Measurements from ENCODE around the gene FAM227B. TPM values are rescaled to one million over a fixed set of nuclear protein-coding genes. Genes with fewer than 3 reads are reported as not detected.

Gene FAM227B
- total and polyA plus RNA-seq, 7 donors: 2.7 to 11.9 (median 6.9) TPM

DNA sequence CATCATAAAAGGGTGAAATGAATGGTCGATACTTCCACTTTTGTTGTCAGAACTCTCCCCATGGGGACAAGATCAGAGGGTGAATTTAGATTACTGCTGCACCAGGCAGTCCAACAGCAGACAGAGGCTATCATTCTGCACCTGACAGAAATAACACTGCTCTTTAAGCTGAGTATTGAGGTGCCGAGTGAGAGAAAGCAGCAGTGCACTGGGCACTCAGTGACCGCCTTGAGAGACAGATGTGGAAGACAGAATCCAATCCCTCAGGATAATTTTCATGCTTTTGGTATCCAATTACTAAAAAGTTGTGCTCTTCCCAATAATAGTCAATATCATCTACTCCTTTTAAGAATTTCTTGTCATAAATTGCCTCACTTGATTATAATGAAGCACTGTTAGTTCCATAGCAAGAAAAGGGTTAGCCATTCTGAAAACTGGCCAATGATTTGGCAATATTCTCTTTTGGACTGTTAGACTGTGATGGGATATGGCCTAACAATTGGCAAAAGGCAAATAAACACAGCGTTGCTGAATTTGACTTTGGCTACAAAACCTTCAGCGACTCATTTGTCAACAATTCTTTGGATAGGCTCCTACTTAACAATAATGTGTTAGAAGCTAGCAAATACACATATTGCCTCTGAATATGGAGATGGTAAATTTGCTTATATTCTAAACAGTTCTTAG is 192.1 kb downstream of the FAM227B start:
- no peaks in the 10 kb centered on the region for H3K27me3 ChIP-seq (ENCODE audit: insufficient read depth in 3 of 3, low read length in 2 of 3)
- H3K27ac ChIP-seq: no peak overlapping the region
- no peaks in the 10 kb centered on the region for H3K4me1 ChIP-seq
- TF ChIP-seq, protein P1, sequence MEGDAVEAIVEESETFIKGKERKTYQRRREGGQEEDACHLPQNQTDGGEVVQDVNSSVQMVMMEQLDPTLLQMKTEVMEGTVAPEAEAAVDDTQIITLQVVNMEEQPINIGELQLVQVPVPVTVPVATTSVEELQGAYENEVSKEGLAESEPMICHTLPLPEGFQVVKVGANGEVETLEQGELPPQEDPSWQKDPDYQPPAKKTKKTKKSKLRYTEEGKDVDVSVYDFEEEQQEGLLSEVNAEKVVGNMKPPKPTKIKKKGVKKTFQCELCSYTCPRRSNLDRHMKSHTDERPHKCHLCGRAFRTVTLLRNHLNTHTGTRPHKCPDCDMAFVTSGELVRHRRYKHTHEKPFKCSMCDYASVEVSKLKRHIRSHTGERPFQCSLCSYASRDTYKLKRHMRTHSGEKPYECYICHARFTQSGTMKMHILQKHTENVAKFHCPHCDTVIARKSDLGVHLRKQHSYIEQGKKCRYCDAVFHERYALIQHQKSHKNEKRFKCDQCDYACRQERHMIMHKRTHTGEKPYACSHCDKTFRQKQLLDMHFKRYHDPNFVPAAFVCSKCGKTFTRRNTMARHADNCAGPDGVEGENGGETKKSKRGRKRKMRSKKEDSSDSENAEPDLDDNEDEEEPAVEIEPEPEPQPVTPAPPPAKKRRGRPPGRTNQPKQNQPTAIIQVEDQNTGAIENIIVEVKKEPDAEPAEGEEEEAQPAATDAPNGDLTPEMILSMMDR (IDR thresholded peaks at IDR 0.05): no peak
- intact Hi-C loops (cut with DNase I): loop anchor here in 1 of 2 donors (10.0 kb wide), 2 partner anchors 614 to 716 kb away; partner anchors contain the start of gene CEP152
- DNase-seq (no peak), ATAC-seq (peak in 3 of 4 donors; percentile 27 to 79 (median 44))
- no peaks in the 10 kb centered on the region for H3K36me3 ChIP-seq (ENCODE audit: insufficient read depth in 1 of 2, low read depth in 1 of 2)
- 25 to 40% (median 35%) methylated on average over 5 of the region's 5 CpGs for WGBS, 3 donors
- H3K4me3 ChIP-seq: peak overlapping the region; percentile 53
- no peaks in the 10 kb centered on the region for H3K9me3 ChIP-seq

DNA sequence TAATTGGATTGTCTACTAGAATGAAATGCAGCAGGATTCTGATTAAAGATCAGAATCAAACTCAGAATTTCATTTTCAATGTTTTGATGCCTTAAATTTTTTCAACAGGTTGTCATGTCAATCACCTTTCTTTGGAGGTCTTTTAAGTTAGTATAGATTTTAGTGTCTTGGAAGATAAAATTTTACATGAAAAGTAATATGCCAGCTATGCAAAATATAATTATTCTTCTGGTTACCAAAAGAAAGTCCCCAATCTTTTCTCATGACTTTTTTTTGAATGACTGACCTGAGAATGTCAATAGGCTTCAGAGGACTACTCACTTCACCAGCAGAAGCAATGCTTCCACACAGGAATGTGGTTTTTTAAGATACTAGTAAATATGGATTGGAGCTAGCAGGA is 193.2 kb downstream of the FAM227B start:
- no peaks in the 10 kb centered on the region for H3K4me1 ChIP-seq
- no peaks in the 10 kb centered on the region for H3K27me3 ChIP-seq (ENCODE audit: insufficient read depth in 3 of 3, low read length in 2 of 3)
- no peak for DNase-seq
- intact Hi-C loops (cut with DNase I): loop anchor here in 1 of 2 donors (10.0 kb wide), 2 partner anchors 613 to 717 kb away; partner anchors contain the start of gene CEP152
- no peak for ATAC-seq
- H3K9me3 ChIP-seq: no peaks in the 10 kb centered on the region
- no peak overlapping the region for H3K27ac ChIP-seq
- H3K4me3 ChIP-seq: peak overlapping the region; percentile 53
- no peaks in the 10 kb centered on the region for H3K36me3 ChIP-seq (ENCODE audit: insufficient read depth in 1 of 2, low read depth in 1 of 2)
- TF ChIP-seq, protein P1 (IDR thresholded peaks at IDR 0.05): no peak

DNA sequence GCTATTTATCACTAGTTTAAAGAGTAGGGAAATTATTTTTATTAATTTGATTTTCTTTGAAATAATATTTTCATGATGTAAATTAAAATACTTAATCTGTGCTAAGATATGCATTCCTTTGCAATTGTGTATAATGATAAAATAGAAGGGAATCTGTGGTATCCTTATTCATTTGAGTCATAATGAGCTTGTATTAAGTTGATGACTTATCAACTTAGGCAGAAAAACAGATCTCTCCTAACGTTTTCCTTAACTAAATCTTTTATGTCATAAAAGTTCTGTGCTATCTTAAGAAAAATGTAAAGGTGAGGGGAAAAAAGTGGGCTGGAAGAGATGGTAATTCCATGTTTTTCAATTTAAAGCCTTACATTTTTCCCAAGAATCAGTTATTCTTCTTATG is 195.7 kb downstream of the FAM227B start:
- Histone ChIP-seq H3K36me3 (ENCODE audit: insufficient read depth in 1 of 2, low read depth in 1 of 2) (no peaks in the 10 kb centered on the region), H3K4me1 (no peaks in the 10 kb centered on the region), H3K4me3 (peak overlapping the region; percentile 53), H3K9me3 (no peaks in the 10 kb centered on the region), H3K27ac (no peak overlapping the region), H3K27me3 (ENCODE audit: insufficient read depth in 3 of 3, low read length in 2 of 3) (no peaks in the 10 kb centered on the region)
- intact Hi-C loops (cut with DNase I): loop anchor here in 1 of 2 donors (5.0 to 10.0 kb wide), 3 partner anchors 563 to 720 kb away; partner anchors contain the start of gene CEP152
- TF ChIP-seq, protein P1 (IDR thresholded peaks at IDR 0.05): no peak
- no peak for DNase-seq
- no peak for ATAC-seq
- WGBS, 3 donors: 25 to 30% (median 28%) methylated on average over 1 of the region's 1 CpG

DNA sequence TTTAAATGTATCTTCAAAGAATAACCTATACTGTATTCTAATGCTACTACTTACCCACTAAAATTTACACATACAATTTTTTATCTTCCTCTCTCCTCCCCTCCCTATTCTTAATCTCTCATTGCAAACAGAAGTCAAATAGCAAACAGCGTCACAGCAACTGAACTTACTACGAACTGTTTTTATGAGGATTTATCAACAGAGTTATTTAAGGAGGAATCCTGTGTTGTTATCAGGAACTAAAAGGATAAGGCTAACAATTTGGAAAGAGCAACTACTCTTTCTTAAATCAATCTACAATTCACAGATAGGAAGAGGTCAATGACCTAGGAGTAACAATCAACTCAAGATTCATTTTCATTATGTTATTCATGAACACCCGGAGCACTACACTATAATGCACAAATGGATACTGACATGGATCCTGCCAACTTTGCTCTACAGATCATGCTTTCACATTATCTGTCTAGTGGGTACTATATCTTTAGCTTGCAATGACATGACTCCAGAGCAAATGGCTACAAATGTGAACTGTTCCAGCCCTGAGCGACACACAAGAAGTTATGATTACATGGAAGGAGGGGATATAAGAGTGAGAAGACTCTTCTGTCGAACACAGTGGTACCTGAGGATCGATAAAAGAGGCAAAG is 196.6 kb downstream of the FAM227B start:
- TF ChIP-seq, protein P1 (IDR thresholded peaks at IDR 0.05): no peak
- no peak for DNase-seq
- 37 to 62% (median 40%) methylated on average over 6 of the region's 6 CpGs for WGBS, 3 donors
- intact Hi-C loops (cut with DNase I): loop anchor here in 1 of 2 donors (5.0 to 10.0 kb wide), 3 partner anchors 562 to 721 kb away; partner anchors contain the start of gene CEP152
- Histone ChIP-seq H3K36me3 (ENCODE audit: insufficient read depth in 1 of 2, low read depth in 1 of 2) (no peaks in the 10 kb centered on the region), H3K27me3 (ENCODE audit: insufficient read depth in 3 of 3, low read length in 2 of 3) (no peaks in the 10 kb centered on the region), H3K9me3 (no peaks in the 10 kb centered on the region), H3K4me1 (no peaks in the 10 kb centered on the region), H3K27ac (peak overlapping the region; percentile 4), H3K4me3 (peak overlapping the region; percentile 53)
- no peak for ATAC-seq
